HL-60 (cell line): ENCODE results near the gene PRPF18.

Experiments
- CTCF ChIP-seq: IDR thresholded peaks from one replicate; pipeline ENCODE4 v1.5.1; 2011; ENCODE audit warnings: low read length, control low read depth, inconsistent platforms; ENCODE audit not compliant: insufficient read depth
- GABPA ChIP-seq: IDR thresholded peaks from 2 replicates; pipeline ENCODE4 v1.6.1; 2012; ENCODE audit warnings: low read depth
- POLR2AphosphoS5 ChIP-seq: IDR thresholded peaks from 2 replicates; pipeline ENCODE4 v1.6.1; 2012; ENCODE audit warnings: low read depth

GRCh38 chr10:13560597-13560996 lies 26.2 kb upstream of the PRPF18 start:
- TF ChIP-seq CTCF (no peak), GABPA (no peak), POLR2AphosphoS5 (no peak)
